Upper lobe of right lung (tissue), 1 donor: ENCODE results near the gene ERAP2. TPM values are rescaled to one million over a fixed set of nuclear protein-coding genes. Genes with fewer than 3 reads are reported as not detected.

Source experiments
- ATAC-seq: fragments of 200-7000 bp; cut with Tn5 transposase; one replicate; pipeline ENCODE4 v1.9.1; 2020; ENCODE audit warnings: mild to moderate bottlenecking, moderate library complexity
- DNase-seq: peaks from one replicate; pipeline ENCODE4 v3.0.0-alpha.2; 2020
- H3K27ac ChIP-seq: fragments of 200-600 bp; one replicate; pipeline ENCODE4 v1.8.0; 2022
- H3K27me3 ChIP-seq: fragments of 200-600 bp; one replicate; pipeline ENCODE4 v1.8.0; 2022; ENCODE audit warnings: mild to moderate bottlenecking
- H3K36me3 ChIP-seq: fragments of 200-600 bp; one replicate; pipeline ENCODE4 v1.8.0; 2022
- H3K4me1 ChIP-seq: fragments of 200-600 bp; one replicate; pipeline ENCODE4 v1.8.0; 2022
- H3K4me3 ChIP-seq: fragments of 200-600 bp; one replicate; pipeline ENCODE4 v1.8.0; 2022; ENCODE audit warnings: mild to moderate bottlenecking
- H3K9me3 ChIP-seq: fragments of 200-600 bp; one replicate; pipeline ENCODE4 v1.8.0; 2022
- CTCF ChIP-seq: fragments of 200-600 bp; IDR thresholded peaks from one replicate; pipeline ENCODE4 v1.8.0; 2022; ENCODE audit warnings: antibody characterized with exemption
- intact Hi-C: fragments of 100-400 bp; cut with DNase I; formaldehyde crosslinking; loops from one replicate; pipeline ENCODE4 v1.11.0; 2022
- total RNA-seq: library from RNA; stranded (reverse); fragmentation: NEBNext Ultra II Directional; extraction: Animal tissue kit (Norgen Biotek cat#: 25700); gene quantifications from one replicate; pipeline ENCODE4 v1.2.1, GENCODE V29; 2021
- donor health status: DM: no; HTN: yes; CAD: no; lungs with severe emphysema.

Gene ERAP2
- total RNA-seq, 1 donor from 2014 or later: 26.9 TPM

DNA sequence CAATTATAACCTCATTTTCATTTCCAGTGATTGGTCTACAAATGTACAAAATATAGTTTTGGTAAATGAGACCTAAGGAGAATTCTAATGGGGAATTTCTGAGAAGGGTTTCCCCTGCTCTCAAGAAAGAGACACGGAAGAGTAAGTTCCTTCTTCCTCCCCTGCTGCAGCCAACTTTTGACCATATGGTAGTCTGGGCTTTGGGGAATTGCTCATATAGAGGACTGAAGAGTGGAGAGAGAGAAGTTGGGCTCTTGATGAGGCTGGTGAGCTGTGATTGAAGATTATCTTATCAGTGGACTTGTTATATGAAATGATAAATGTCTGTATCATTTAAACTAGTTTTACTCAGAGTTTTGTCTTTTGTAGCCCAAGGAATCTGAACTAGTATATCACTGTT is 55.3 kb downstream of the ERAP2 start:
- intact Hi-C loops: no loop called here
- no peak overlapping the region for H3K4me3 ChIP-seq

DNA sequence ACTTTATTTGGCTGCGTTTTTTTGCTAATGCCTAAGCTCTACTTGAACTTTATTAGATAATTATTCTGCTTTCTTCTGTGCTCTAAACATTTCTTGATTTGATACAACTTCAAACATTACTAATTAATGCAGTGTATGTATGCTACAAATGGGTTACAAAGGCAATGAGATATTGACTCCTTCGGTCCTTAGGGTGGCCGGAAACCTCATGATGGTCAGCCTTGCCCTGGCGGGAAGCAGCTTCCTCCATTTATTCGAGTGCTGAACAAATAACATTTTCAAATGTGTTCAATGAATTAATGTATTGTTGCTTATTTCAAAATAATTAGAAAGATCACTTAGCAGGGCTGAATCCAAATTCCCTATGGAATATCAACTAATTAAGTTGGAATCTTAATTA is 55.7 kb downstream of the ERAP2 start:
- Histone ChIP-seq H3K4me3 (no peak overlapping the region), H3K9me3 (no peaks in the 10 kb centered on the region), H3K4me1 (peaks cover 29% of the 10 kb centered on the region), H3K27ac (no peak overlapping the region), H3K27me3 (no peaks in the 10 kb centered on the region), H3K36me3 (no peaks in the 10 kb centered on the region)
- TF ChIP-seq CTCF: no peak
- intact Hi-C loops: no loop called here
- no peak for ATAC-seq
- no peak for DNase-seq

More for the DNA sequence above, 55.3 kb downstream of the ERAP2 start:
- no peak for DNase-seq
- Histone ChIP-seq H3K27me3 (no peaks in the 10 kb centered on the region), H3K27ac (no peak overlapping the region), H3K4me1 (peaks cover 27% of the 10 kb centered on the region), H3K9me3 (no peaks in the 10 kb centered on the region), H3K36me3 (no peaks in the 10 kb centered on the region)
- TF ChIP-seq CTCF: no peak
- no peak for ATAC-seq

GRCh38 chr5:96933764-96934707 is 57.7 kb downstream of the ERAP2 start:
- no peak for ATAC-seq
- TF ChIP-seq CTCF: no peak
- H3K4me1 ChIP-seq: peaks cover 40% of the 10 kb centered on the region

DNA sequence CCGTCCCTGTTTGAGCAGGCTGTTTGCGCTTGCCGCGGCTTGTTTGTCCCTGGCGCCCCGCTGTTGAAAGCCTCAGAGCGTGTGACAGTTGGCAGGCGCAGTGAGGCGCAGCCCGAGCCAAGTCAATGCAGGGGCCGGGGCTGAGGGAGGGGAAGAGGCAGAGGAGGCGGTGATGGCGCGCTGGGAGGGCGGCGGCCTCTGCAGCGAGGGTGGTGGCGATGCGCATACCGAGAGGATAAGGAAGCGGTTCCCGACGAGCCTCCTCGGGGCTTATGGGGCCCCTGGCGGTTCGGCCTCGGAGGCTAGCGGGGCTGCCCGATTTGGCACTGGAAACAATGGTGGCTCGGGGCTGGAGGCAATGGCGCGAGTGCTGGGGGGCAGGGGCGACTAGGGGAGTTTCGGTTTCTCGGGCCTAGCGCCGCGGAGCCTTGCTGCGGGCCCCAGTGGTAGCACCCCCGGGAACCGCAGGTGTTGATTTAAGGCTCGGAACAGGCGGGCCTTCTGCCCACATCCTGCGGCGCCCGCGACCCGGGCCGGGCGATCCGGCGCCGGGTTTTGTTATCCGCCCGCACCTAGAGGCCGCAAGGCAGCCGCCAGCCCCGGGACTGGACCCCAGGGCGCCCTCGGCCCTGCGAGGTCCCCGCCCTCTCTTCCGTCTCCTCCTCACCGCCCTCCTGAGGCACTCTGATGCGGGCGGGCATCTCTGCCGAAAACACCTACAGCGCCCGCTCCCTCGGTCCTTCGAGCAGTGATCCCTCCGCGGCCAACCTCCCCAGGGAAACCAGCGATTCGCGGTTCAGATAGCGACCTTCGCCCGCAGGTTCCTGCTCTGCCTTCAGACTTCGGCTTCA is 58.6 kb downstream of the ERAP2 start:
- intact Hi-C loops: no loop called here
- peak overlapping the region; percentile 98 for H3K27ac ChIP-seq
- no peaks in the 10 kb centered on the region for H3K27me3 ChIP-seq
- peak; percentile 96 for DNase-seq
- H3K4me1 ChIP-seq: peaks cover 40% of the 10 kb centered on the region
- H3K36me3 ChIP-seq: no peaks in the 10 kb centered on the region
- no peak for TF ChIP-seq CTCF
- peak; percentile 90 for ATAC-seq
- no peaks in the 10 kb centered on the region for H3K9me3 ChIP-seq
- peak overlapping the region; percentile 96 for H3K4me3 ChIP-seq

More at GRCh38 chr5:96933764-96934707, 57.7 kb downstream of the ERAP2 start:
- H3K27ac ChIP-seq: peak overlapping the region; percentile 98
- H3K9me3 ChIP-seq: no peaks in the 10 kb centered on the region
- no peaks in the 10 kb centered on the region for H3K36me3 ChIP-seq
- H3K4me3 ChIP-seq: peak overlapping the region; percentile 96
- intact Hi-C loops: no loop called here
- no peak for DNase-seq
- no peaks in the 10 kb centered on the region for H3K27me3 ChIP-seq

- Histone ChIP-seq H3K4me3 (peak within 1 kb of the TSS; percentile 96), H3K27ac (peak within 1 kb of the TSS; percentile 98), H3K27me3 (no peaks in the 10 kb centered on the region), H3K4me1 (peaks cover 40% of the 10 kb centered on the region), H3K9me3 (no peaks in the 10 kb centered on the region), H3K36me3 (no peaks in the 10 kb centered on the region)
- DNase-seq (peak; percentile 98), ATAC-seq (peak; percentile 89)
- intact Hi-C loops: no loop called here
- TF ChIP-seq CTCF: no peak
Measured at GRCh38 chr5:96935559-96936430, 59.5 kb downstream of the ERAP2 start, which contains the start of gene LNPEP. Gene LNPEP (plus strand): TSS chr5:96936080. CDS start chr5:96936156, 76 bp downstream.
